HG03196 (cell line): ENCODE data around the gene FGD2.
A peak's percentile ranks its signal among the peaks of the same experiment; 100 is the strongest.

Experiments
- ATAC-seq: cut with Tn5 transposase; IDR thresholded peaks from one replicate; pipeline ENCODE4 v1.9.1; 2021; ENCODE audit not compliant: unreplicated experiment

The FGD2 gene

GRCh38 chr6:36970892-36971842 is 34.3 kb upstream of the FGD2 start:
- ATAC-seq: no peak

GRCh38 chr6:36971921-36972673 is 33.4 kb upstream of the FGD2 start:
- no peak for ATAC-seq

DNA sequence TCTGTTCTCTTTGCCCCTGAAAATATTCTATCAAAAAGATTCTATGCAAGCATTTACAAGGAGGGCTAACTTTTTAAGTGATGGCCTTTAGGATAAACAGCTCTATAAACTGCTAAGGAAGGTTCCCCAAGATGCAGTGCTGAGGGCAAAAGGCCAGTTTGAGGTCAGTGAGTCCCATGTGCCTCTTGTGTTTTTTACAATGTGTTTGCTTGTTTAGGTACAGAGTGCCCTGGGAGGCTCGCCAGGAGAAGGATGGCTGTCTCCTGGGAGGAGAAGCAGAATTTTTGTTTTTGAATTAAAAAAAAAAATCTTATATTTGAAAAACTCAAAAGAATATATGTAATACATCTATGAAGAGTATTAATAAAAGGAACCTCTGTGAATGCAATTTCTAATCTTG is 32.3 kb upstream of the FGD2 start:
- no peak for ATAC-seq

DNA sequence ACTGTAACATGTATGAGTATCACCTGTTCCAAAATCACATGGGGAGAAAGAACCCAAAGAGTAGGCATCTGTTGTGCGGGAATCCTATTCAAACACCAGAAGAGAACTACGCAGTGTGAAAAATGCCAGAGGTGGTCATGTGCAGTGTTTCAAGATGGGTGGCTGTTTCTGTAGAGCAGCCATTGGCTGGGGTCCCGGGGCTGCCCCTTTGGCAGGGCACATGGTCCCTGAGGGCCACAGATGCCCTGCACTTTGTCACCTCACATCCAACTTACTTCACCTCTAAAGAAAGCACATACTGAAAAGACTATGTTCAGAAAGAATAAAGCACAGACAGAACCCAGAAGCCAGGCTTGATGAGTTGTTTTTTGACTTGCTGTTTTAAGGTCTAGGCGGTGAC is 31.8 kb upstream of the FGD2 start:
- ATAC-seq: no peak

DNA sequence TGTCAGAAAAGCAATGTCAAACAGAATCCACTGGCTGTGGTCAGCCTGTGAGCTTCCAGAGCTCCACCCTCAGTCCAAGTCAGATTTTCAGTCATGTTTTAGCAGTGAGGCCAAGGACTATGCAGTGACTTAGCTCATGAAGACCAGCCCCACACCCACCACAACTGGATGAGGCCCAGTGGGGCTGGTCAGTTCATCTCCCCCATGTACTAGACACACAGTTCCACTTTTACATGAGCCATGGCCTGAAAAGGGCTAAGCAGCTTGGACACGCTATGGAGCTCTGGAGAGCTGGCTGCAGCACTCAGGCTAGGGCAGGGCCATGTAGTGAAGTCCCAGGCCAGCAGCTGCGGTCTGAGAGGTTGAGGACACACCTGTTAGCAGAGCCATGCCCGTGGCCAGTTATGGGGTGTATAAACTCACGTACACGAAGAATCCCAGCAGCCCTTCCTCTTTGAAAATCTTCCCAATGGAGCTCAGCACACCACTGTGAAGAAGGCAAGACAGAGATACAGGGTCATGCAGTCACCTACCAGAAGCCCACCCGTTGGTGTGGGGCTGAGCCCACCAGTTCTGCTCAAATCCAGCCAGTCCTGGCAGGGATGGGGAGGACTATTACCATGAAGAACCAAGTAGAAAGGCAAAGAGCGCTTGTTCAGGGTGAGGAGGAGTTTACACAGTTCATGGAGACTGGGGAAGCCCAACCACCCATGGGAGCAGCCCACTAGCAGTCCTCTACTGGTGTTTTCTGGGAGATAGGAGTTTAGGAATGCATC is 30.0 kb upstream of the FGD2 start:
- no peak for ATAC-seq

DNA sequence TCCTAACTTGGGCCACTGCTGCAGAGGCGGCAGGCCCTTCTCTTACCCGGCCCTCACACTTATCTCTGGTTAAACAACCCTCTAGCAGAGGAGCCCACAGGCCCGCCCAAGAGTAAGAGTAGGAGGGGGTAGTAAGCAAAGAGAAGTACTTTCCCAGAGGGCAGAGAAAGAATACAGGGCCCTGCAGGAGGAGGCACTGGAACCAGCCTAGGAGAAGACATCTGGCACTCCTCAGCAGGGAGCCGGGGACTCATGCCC is 29.5 kb upstream of the FGD2 start:
- ATAC-seq: no peak

DNA sequence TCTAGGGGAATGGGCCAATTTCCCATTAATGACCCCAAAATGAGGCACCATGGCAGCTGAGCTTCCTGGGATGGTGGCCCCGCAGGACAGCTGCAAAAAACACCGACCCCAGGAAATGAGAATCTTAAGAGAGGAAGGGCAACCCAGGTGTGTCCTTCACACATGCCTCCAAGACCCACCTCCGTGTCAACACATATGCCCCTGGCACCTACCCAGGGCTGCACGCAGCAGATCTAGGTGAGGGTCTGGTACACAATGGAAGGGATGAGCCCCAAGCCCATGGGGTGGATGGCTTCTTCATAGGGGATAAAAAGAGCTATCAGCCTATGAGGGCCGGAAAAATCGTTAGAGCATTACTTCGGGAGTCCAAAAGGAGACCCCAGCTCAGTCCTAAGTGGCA is 28.9 kb upstream of the FGD2 start:
- ATAC-seq: no peak

GRCh38 chr6:36976931-36977330 is 28.5 kb upstream of the FGD2 start:
- no peak for ATAC-seq

DNA sequence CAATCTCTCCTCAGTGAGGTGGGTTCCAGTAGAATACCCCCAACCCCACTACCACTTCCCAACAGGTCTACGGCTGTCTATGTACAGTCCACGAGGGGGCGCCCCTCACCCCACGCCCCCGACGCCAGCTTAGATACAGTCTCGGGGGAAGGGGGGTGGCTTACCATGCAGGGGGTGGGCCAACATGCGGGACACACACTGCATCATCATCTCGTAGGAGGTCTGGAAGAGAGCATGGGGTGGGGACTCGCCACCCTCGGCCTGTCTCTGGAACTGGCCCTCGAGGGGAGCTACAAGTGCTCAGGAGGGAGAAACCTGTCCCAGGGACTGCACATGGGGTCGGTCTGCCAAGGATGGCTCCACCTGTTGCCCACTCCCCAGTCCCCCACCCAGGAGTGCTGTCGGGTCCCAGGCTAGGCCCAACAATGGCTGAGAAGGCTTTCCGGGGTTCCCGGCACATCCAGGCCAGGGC is 27.9 kb upstream of the FGD2 start:
- ATAC-seq: no peak

DNA sequence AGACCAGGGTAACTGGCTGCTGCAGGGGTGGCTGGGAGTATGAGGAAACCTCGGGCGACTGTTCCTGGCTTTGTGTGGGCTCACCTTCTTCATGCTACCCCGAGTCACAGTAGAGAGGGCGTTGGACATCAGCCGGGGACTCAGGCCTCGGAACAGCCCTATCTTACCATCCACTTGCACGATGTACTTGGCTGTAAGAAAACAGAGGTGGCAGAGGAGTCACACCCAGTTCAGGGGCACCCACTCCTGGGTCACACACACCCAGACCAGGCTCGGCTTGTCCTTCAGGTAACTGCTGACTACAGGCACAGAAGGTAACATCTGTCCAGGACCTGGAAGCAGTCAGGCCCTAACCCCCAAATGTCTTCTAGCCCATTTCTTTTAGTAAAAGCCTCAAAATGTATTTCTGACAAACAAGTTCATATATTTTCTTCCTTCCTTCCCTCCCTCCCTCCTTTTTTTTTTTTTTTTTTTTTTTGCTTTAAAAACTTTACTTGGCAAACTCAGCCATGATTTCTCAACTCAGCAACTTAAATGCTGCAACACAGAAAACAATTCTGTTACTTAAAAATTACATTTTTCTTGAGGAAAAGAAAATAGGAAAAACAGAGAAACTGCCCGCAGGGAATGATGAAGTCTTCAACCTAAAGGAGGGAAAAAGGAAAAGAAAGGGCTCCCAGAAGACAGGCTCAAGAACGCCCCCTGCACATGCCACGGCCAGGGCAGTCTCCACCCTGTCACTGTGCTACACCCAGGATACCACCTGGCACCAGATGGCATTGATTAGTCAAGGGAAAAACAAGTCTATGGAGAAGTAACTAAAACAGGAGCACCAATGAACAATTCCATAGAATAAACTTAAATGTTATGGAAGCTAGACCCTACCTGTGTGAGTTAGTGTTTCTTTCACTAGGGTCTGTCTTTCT is 26.8 kb upstream of the FGD2 start:
- ATAC-seq: no peak

GRCh38 chr6:36979347-36979742 is 26.1 kb upstream of the FGD2 start:
- ATAC-seq: no peak

- ATAC-seq: no peak
Measured at GRCh38 chr6:36980129-36980528, 25.3 kb upstream of the FGD2 start.

- no peak for ATAC-seq
Measured at GRCh38 chr6:36980876-36981619, 24.4 kb upstream of the FGD2 start.

DNA sequence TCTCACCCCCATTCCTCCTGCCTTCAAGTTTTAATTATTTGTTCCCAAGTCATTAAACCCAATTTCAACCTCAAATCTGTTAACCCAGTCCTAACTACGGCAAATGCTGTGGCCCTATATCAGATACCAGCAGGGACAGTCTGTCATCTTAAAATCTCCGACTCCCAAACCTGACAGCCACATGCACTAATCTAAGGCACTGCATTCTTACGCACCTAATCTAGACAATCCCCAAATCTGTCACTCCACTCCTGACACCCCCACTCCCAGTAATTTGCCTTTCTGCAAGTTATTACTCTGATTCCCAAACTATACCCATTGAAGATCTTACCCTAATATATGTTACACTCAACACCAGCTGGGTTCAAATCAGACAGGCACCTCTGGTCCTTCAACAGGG is 21.9 kb upstream of the FGD2 start:
- no peak for ATAC-seq

DNA sequence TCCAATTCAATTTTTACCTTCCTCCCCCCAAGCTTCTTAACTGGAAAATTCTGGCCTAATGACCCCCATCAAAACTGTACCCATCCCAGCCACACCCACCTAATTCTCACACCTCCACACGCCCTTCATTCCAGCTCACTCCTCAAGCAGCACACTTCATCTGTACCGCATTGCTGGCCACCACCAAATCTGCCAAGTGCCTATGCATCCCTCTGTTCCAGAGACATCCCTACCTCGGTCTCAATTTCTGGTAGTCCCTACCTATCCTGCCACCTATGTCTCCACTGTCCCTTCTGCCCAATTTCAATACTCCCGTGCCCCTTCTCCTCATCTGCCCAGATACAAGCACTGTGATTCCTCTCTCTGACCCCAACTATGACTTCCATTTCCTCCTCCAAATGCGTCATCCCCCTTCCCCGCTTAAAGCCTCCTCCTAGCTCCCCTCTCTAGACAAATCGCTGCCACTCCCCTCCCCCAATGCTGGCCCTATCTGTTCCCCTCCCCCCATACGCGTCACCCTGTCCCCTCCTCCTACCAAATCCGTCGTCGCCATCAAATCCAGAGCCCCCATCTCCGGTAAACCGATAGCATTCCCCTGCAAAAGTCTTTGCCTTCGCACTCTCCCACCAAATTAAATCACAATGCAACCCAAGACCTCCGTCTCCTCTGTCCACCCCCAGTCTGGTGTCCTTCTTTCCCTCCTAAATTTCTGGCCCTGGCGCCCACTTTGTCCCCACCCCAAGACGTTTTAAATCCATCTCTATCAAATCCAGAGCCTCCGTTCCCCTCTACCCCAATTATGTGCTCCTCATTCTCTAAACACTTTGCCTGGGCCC is 20.7 kb upstream of the FGD2 start:
- no peak for ATAC-seq

DNA sequence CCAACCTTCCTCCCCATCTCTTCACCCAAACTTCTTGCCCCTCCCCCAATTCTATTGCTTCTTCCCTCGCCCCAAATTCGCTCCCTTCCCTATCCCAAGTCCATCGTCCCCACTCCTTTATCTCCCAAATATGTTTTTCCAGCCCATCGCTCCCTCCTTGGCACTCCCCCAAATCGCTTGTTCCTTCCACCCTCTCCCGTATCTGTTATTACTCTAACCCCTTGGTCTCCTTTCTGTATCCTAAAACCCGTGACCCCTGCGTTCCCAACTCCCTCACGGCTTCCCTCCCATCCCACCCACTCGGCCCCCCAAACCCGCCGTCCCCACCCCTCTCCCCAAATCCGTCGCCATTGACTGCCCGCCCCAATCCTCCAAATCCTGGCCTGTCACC is 20.0 kb upstream of the FGD2 start:
- no peak for ATAC-seq

GRCh38 chr6:36985808-36986703 is 19.4 kb upstream of the FGD2 start, which contains the start of gene MTCH1:
TSS of gene MTCH1 (minus strand) at chr6:36986196. CDS start at chr6:36986173, 23 bp downstream.
- ATAC-seq: peak; percentile 76

DNA sequence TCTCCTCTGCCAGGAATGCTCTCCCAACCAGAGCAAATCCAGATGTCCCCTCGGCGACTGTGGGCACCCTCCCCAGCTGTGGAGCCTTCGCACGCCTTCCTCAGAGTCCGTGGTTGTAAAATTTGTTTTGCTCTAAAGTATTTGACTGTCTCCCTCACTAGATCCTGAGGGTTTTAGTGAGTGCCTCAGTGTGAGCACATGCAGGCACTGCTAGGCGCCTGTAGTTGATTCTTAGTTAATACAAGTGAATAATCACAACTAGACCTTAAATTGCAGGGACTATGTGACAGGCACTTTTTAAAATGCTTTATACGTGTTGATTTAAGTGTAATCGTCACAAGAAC is 18.8 kb upstream of the FGD2 start:
- peak; percentile 1 for ATAC-seq
